NCI-H2081 treated with DMSO at 0.1 percent for 48 hours (cell line): ENCODE results near the gene RD3L.

Experiments used
- DNase-seq: peaks from one replicate; lab custom pipeline; 2025; lab: John Stamatoyannopoulos, UW

The RD3L gene

GRCh38 chr14:103896578-103896977 is 45.8 kb downstream of the RD3L start:
- no peak for DNase-seq

DNA sequence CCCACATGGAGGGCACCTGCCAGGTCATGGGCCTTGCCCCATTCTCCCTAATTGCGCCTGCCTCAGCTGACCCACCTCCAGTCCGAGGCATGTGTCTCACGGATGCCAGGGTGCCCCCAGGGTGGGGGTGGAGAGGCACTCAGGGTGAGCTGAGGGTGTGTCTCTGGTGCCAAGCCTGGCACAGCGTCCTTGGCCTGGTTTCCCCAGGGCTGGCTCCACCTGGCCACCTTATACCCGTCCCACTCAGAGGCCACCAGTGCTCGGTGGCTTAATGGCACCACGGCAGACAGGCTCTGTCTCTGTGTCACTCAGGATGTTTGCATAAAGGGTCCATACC is 47.6 kb downstream of the RD3L start:
- DNase-seq: no peak

DNA sequence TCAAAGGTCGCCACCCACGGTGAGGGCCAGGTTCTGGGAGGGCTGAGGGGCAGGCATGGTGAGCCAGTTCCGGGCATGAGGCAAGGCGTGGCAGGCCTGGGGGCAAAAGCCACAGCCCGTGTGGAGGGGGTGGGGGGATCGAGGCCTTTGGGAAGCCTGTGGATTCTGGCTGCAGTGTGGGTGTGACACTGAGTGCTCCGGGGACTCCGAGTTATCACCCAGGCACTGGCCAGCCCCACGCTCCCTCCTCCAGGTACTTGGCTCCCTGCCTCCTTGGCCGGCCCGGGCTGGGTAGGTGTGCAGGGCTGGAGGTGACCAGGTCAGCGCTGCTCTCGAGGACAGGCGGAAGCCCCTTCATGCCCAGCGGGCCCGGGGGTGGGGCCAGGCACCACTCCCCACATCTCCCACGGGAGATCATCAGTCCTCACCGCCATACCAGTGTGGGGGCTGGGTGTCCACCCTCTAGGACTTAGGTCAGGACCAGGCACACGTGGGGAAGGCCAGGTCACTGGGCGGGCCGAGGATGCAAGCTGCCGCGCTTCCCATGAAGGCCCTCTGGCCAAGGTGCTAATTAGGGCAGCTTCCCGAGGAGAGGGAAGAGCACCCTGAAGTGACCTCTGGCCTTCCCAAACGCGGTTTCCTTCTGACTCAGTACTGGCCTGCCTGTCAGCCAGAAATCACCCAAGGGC is 48.2 kb downstream of the RD3L start:
- no peak for DNase-seq

GRCh38 chr14:103892247-103892646 is 50.1 kb downstream of the RD3L start:
- no peak for DNase-seq

GRCh38 chr14:103891667-103892215 is 50.6 kb downstream of the RD3L start:
- DNase-seq: no peak

- DNase-seq: no peak
These were observed 51.3 kb downstream of the RD3L start for GRCh38 chr14:103890821-103891666.
